GM12874 (cell line): ENCODE results near the gene CLEC20A.

Source experiments
- TF ChIP-seq, protein P1 (sequence below): IDR thresholded peaks from 2 replicates; pipeline ENCODE4 v1.5.1; 2011; ENCODE audit warnings: low read depth, mild to moderate bottlenecking, control low read depth, low read length, moderate library complexity; ENCODE audit not compliant: insufficient read depth

The CLEC20A gene

DNA sequence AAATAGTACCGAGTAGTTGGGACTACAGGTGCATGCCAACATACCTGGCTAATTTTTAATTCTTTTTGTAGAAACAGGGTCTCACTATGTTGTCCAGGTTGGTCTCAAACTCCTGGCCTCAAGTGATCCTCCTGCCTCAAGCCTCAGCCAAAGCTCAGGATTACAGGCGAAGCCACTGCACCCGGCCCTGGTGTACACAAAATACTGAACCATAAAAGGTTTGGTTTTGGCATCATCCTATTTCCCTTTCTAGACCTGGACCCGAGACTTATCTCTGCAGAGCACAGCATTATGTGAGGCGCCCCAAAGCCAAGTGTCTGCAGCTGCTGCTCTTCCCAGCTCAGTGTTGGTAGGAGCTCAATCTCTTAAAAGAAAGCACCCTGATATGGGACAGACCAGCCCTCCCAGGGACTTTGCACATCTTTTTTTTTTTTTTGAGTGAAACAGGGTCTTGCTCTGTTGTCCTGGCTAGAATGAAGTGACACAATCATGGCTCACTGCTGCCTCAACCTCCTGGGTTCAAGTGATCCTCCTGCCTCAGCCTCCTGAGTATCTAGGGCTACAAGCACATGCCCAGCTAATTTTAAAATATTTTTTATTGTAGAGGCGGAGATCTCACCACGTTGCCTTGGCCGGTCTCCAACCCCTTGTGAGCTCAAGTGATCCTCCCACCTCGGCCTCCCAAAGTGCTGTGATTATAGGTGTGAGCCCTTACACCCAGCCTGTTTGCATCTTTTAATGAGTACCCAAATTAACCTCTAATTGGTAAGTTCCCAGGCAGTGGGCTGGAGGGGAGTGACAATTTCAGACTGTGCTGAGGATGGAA lies 36.6 kb upstream of the CLEC20A start:
- TF ChIP-seq, protein P1, sequence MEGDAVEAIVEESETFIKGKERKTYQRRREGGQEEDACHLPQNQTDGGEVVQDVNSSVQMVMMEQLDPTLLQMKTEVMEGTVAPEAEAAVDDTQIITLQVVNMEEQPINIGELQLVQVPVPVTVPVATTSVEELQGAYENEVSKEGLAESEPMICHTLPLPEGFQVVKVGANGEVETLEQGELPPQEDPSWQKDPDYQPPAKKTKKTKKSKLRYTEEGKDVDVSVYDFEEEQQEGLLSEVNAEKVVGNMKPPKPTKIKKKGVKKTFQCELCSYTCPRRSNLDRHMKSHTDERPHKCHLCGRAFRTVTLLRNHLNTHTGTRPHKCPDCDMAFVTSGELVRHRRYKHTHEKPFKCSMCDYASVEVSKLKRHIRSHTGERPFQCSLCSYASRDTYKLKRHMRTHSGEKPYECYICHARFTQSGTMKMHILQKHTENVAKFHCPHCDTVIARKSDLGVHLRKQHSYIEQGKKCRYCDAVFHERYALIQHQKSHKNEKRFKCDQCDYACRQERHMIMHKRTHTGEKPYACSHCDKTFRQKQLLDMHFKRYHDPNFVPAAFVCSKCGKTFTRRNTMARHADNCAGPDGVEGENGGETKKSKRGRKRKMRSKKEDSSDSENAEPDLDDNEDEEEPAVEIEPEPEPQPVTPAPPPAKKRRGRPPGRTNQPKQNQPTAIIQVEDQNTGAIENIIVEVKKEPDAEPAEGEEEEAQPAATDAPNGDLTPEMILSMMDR: no peak

DNA sequence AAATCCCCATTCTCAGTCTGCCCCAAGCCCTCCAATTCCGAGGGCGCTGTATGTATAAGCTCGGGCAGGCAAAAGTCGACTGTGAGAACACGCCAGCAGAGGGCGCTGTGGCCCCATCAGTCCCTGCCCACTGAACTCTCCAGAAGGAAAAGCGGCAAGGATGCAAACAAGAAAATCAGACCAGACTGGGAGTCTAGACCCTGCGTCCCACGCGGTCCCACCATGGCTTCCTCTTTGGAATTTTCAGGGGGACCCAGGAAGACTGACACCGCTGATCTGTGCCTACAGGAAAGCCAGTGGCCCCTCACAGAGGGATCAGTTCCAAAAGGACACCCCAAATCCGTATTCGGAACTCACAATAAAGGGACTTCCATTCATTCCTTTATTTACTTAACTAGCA lies 35.6 kb upstream of the CLEC20A start:
- TF ChIP-seq, protein P1: peak; percentile 82

DNA sequence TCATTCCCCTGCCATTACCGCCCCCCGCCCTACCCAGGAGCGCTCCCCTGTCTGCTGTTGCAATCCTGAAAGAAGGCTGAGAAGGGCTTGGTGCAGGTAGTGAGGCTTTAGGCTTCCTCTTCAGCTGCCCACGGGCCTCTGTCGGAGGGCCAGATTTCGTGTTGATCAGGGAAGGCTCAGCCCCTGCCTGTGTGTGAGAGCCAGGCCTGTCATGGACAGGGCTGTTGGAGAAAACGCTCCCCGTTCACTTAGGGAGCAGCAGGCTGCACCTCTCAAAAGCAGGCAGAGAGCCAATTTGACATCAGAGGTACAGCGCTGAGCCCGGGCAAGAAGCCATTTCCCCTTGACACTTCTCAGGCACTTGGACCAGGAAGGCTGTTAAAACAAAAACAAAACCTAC lies 35.1 kb upstream of the CLEC20A start:
- TF ChIP-seq, protein P1: no peak

DNA sequence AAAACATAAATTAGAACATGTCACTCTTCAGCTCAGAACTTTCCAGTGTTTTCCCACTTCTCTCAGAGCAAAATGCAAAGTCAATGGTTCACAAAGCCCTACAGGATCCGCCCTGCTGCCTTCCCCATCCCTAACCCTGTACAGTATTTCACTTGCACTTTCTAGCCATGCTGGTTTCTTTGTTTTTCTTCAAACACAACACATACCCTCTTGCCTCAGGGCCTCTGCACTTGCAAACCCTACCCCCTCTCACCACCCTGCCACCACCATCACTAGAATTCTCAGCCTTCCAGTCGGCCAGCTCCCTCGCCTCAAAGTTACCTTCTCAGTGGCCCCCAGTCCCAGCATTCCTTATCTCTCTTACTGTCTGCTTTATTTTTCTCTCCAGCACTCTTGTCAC lies 33.7 kb upstream of the CLEC20A start:
- TF ChIP-seq, protein P1: no peak

DNA sequence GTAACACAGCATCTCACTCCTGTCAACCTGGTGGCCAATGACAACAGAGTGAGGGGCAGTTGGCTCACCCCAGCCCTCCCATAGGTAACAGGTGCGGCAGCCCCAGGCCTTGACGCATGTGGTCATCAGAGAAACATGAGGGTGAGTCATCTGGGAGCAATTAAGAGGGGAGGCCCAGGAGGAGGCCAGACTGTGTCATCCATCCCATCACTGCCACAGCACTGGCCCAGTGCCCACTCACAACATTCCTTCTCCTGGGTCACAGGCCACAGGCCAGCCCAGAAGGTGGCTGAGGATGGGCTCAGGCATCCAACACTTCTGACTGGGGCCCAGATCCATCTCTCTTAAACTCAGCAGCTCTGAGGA lies 33.3 kb upstream of the CLEC20A start:
- TF ChIP-seq, protein P1: no peak

DNA sequence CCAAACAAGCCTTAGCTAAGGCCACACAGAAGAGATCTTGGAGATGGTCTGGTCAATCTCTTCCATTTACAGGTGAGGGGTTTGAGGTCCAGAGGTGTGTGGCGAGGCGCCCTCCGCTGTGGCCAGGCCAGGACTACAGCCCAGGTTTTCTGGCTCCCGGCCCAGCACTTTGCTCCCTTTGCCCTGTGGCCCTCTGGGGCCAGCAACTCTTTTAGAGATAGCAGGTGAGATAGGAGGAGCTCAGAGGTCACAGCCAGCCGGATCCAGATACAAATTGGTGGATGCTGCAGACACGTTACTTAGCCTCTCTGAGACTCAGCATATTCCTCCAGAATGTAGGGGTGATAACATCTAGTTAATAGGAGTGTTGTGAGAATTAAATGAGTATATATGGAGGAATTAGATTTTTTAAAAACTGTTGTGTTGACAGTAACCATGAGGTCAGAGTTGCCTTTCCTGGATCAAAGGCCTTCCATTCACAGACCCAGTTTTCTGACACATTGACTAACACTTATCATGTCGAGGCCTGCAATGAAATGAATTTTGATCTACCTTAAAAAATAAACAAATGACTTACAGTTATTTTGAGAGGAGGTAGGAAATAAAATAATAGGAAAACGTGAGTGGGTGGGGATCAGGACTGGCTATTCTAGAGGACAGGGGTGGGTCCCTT lies 32.7 kb upstream of the CLEC20A start:
- TF ChIP-seq, protein P1: no peak

DNA sequence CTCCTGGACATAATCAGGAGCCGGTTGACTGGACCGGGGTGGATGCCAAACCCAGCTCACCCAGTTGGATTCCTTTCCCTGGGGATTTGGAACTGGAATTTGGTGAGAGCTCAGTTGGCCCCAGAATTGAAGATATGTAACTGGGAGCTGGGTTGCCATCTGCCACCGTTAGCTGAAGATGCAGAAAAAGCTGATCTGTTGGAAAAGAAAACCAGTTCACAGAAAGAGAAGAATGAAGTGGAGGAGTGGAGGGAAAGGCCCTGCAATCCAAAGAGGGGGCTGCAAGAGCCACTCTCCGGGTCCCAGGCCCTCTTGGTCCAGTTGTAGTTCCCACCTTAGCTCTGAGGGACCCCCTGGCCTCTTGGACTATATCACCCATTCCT lies 32.2 kb upstream of the CLEC20A start:
- TF ChIP-seq, protein P1: no peak
